WI38 (cell line): ENCODE results near the gene ALK.

ENCODE experiments used
- H3K4me3 ChIP-seq: 2 replicates; pipeline ENCODE4 v1.5.1; 2011; ENCODE audit warnings: low read depth, mild to moderate bottlenecking, control low read depth, low read length
- CTCF ChIP-seq: IDR thresholded peaks from 2 replicates; pipeline ENCODE4 v1.5.1; 2012; ENCODE audit warnings: low read depth, mild to moderate bottlenecking, control low read depth, low read length

The ALK gene

GRCh38 chr2:29724282-29724681 is 197.1 kb downstream of the ALK start:
- no peak for TF ChIP-seq CTCF
- no peak overlapping the region for H3K4me3 ChIP-seq

- no peak for TF ChIP-seq CTCF
- no peak overlapping the region for H3K4me3 ChIP-seq
Observed at GRCh38 chr2:29723255-29724001, 198.0 kb downstream of the ALK start.

GRCh38 chr2:29719639-29720038 is 201.7 kb downstream of the ALK start:
- no peak for TF ChIP-seq CTCF
- H3K4me3 ChIP-seq: no peak overlapping the region

GRCh38 chr2:29718076-29718686 is 203.2 kb downstream of the ALK start:
- no peak overlapping the region for H3K4me3 ChIP-seq
- no peak for TF ChIP-seq CTCF

- TF ChIP-seq CTCF: no peak
- H3K4me3 ChIP-seq: no peak overlapping the region
Observed at GRCh38 chr2:29715655-29716054, 205.7 kb downstream of the ALK start.

GRCh38 chr2:29714333-29714732 is 207.1 kb downstream of the ALK start:
- no peak overlapping the region for H3K4me3 ChIP-seq
- TF ChIP-seq CTCF: no peak

GRCh38 chr2:29706171-29706720 is 215.1 kb downstream of the ALK start:
- TF ChIP-seq CTCF: no peak
- H3K4me3 ChIP-seq: no peak overlapping the region
